Heart right ventricle (tissue), 16 donors: ENCODE measurements around the gene TAF1B. TPM values are rescaled to one million over a fixed set of nuclear protein-coding genes. Genes with fewer than 3 reads are reported as not detected.
"Not testable (repeated sequence)": the region's sequence is repeated elsewhere in the genome, so short reads cannot be mapped to it uniquely, and the experiment has no call there.

ENCODE experiments used
- ATAC-seq, 8 donors: fragments of 200-7000 bp; cut with Tn5 transposase; one replicate each; pipeline ENCODE4 v1.9.1; 2020; ENCODE audit warnings: mild to moderate bottlenecking in 8 of 8, moderate library complexity in 8 of 8, moderate number of reproducible peaks in 1 of 8
- DNase-seq, 2 donors: peaks; one replicate each; pipeline ENCODE4 v3.0.0-alpha.2; 2020
- H3K27ac ChIP-seq, 10 donors: fragments of 200-600 bp; sonication (generic) in 2 of 10; one replicate each; pipeline versions ENCODE4 v1.5.0 to v1.8.0; 2020 to 2022; ENCODE audit warnings: mild to moderate bottlenecking in 3 of 10
- H3K27me3 ChIP-seq, 7 donors: fragments of 200-600 bp; one replicate each; pipeline ENCODE4 v1.8.0; 2021 to 2022; ENCODE audit warnings: mild to moderate bottlenecking in 2 of 7
- H3K36me3 ChIP-seq, 9 donors: fragments of 200-600 bp; sonication (generic) in 1 of 9; one replicate each; pipeline versions ENCODE4 v1.5.0 to v1.8.0; 2020 to 2022; ENCODE audit warnings: mild to moderate bottlenecking in 2 of 9
- H3K4me1 ChIP-seq, 9 donors: fragments of 200-600 bp; sonication (generic) in 1 of 9; one replicate each; pipeline versions ENCODE4 v1.5.0 to v1.8.0; 2020 to 2022; ENCODE audit warnings: mild to moderate bottlenecking in 4 of 9
- H3K4me3 ChIP-seq, 10 donors: fragments of 200-600 bp; sonication (generic) in 2 of 10; one replicate each; pipeline versions ENCODE4 v1.5.0 to v1.8.0; 2020 to 2022; ENCODE audit warnings: mild to moderate bottlenecking in 7 of 10, moderate library complexity in 2 of 10
- H3K9me3 ChIP-seq, 11 donors: fragments of 200-600 bp in 10 of 11; sonication (generic) in 2 of 11; one replicate each; pipeline versions ENCODE4 v1.5.0 to v1.8.0; 2013 to 2022; ENCODE audit warnings: mild to moderate bottlenecking in 2 of 11, control low read depth in 1 of 11, moderate library complexity in 1 of 11
- CTCF ChIP-seq, 9 donors: fragments of 200-600 bp; sonication (generic) in 2 of 9; IDR thresholded peaks; one replicate each; pipeline versions ENCODE4 v1.5.0 to v1.8.0; 2021 to 2022; ENCODE audit warnings: antibody characterized with exemption in 9 of 9, mild to moderate bottlenecking in 5 of 9, moderate library complexity in 1 of 9
- WGBS, 2 donors: extraction: QIAGEN DNeasy Blood & Tissue Kit; methylation state at CpG; one replicate each; pipeline ENCODE4 v1.1.7; 2013; ENCODE audit warnings: inconsistent platforms in 1 of 2; 5-methylcytosine and 5-hydroxymethylcytosine counted together
- intact Hi-C, 10 donors: fragments of 100-400 bp; cut with DNase I; formaldehyde crosslinking; loops; one replicate each; pipeline versions ENCODE4 v1.11.1 to v1.14.2; 2022
- polyA plus RNA-seq, 2 donors: library from polyadenylated mRNA; stranded (reverse); fragments of 200-250 nt; gene quantifications; one replicate each; pipeline ENCODE4 v1.2.3, GENCODE V29; 2013
- total RNA-seq, 10 donors: library from RNA; stranded (reverse); fragmentation: NEBNext Ultra II Directional in 3 of 10; extraction: Animal tissue kit (Norgen Biotek cat#: 25700) in 3 of 10; gene quantifications; one replicate each; pipeline versions ENCODE4 v1.2.1 to v1.2.4, GENCODE V29; 2021 to 2023
- donor health status: Arrhythmogenic right ventricular cardiomyopathy.
- donor health status: ischemic (EF 13 %, LVEDD 7.1; RV severe dilation, severe dysfunction).
- donor health status: healthy with polysubstance abuse.
- donor health status: DM: no; HTN: yes; CAD: no.
- donor health status: DM: no; HTN: no; CAD: no.
- donor health status: ischemic (EF 25% LVEDD 6.9; RV normal size, moderate dysfunction).
- donor health status: ischemic (EF 25% LVEDD 5.7; RV mildly dilated, moderate dysfunction).
- donor health status: healthy.
- donor health status: DM: yes; HTN: yes; CAD: no.
- donor health status: Ischemic cardiomyopathy.
- donor health status: ischemic (EF 35%, LVEDD 5.7; RV mildly dilated, moderate dysfunction).
- donor health status: nonischemic (EF 11% LVEDD 7.7; RV severe dilation, severe dysfunction).
- donor health status: DM: yes; HTN: yes; CAD: no.
- donor health status: PGD.
- donor health status: ischemic (EF 29% LVEDD 5.4; RV normal size, mild dysfunction).
- donor health status: nonischemic (EF 23%, LVEDD 6.1; RV moderate dilation, normal function).

TAF1B gene
- total and polyA plus RNA-seq, 12 donors, result 1.8 to 7.9 (median 4.5) TPM

DNA sequence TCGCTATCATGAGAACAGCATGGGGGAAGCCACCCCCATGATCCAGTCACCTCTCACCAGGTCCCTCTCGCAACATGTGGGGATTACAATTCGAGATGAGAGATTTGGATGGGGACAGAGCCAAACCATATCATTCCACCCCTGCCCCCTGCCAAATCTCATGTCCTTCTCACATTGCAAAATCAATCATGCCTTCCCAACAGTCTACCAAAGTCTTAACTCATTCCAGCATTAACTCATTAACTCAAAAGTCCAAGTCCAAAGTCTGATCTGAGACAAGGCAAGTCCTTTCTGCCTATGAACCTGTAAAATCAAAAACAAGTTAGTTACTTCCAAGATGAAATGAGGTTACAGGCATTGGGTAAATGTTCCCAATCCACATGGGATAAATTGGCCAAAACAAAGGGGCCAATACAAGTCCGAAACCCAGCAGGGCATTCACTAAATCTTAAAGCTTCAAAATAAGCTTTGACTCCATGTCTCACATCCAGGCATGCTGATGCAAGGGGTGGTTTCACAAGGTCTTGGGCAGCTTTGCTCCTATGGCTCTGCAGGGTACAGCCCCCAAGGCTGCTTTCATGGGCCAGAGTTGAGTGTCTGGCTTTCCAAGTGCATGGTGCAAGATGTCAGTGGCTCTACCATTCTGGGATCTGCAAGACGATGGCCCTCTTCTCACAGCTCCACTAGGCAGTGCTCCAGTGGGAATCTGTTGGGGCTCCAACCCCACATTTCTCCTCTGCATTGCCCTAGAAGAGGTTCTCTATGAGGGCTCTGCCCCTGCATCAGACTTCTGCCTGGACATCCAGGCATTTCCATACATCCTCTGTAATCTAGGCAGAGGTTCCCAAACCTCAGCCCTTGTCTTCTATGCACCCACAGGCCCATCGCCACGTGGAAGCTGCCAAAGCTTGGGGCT, 14.8 kb downstream of the TAF1B start:
- ATAC-seq (no peak), DNase-seq (no peak)
- Histone ChIP-seq H3K36me3 (peaks cover 0 to 82% (median 38%) of the 10 kb centered on the region in 9 donors), H3K27ac (no peak overlapping the region), H3K27me3 (no peaks in the 10 kb centered on the region), H3K4me3 (no peak overlapping the region), H3K9me3 (peaks cover 0 to 20% (median 0%) of the 10 kb centered on the region in 11 donors), H3K4me1 (no peaks in the 10 kb centered on the region)
- WGBS, 2 donors, result 91 to 97% methylated on average over 7 of the region's 7 CpGs
- intact Hi-C loops, result no loop called here
- TF ChIP-seq CTCF (IDR thresholded peaks at IDR 0.05), result no peak

GRCh38 chr2:9858730-9859068, 15.4 kb downstream of the TAF1B start:
- Histone ChIP-seq H3K36me3 (peaks cover 0 to 75% (median 32%) of the 10 kb centered on the region in 9 donors), H3K9me3 (peaks cover 0 to 20% (median 0%) of the 10 kb centered on the region in 11 donors), H3K4me3 (no peak overlapping the region), H3K27ac (no peak overlapping the region), H3K4me1 (no peaks in the 10 kb centered on the region), H3K27me3 (no peaks in the 10 kb centered on the region)
- intact Hi-C loops, result no loop called here
- ATAC-seq (no peak), DNase-seq (no peak)
- 84 to 97% methylated on average over 5 of the region's 5 CpGs for WGBS, 2 donors
- no peak for TF ChIP-seq CTCF (IDR thresholded peaks at IDR 0.05)

DNA sequence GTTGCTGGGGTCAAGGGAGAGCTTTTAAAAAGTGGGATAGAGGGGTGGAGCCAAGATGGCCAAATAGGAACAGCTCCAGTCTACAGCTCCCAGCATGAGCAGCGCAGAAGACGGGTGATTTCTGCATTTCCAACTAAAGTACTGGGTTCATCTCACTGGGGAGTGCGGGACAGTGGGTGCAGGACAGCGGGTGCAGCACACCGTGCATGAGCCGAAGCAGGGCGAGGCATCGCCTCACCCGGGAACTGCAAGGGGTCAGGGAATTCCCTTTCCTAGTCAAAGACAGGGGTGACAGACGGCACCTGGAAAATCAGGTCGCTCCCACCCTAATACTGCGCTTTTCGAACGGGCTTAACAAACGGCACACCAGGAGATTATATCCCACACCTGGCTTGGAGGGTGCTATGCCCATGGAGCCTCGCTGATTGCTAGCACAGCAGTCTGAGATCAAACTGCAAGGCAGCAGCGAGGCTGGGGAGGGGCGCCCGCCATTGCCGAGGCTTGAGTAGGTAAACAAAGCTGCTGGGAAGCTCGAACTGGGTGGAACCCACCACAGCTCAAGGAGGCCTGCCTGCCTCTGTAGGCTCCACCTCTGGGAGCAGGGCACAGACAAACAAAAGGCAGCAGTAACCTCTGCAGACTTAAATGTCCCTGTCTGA, 17.8 kb downstream of the TAF1B start:
- WGBS, 2 donors, result 94 to 98% methylated on average over 21 of the region's 21 CpGs

GRCh38 chr2:9867881-9868280, 24.6 kb downstream of the TAF1B start:
- no peaks in the 10 kb centered on the region for H3K4me1 ChIP-seq
- no peak overlapping the region for H3K27ac ChIP-seq
- WGBS, 2 donors, result 84 to 92% methylated on average over 6 of the region's 6 CpGs
- H3K4me3 ChIP-seq, result no peak overlapping the region
- H3K36me3 ChIP-seq, result peaks cover 0 to 47% (median 0%) of the 10 kb centered on the region in 9 donors
- no peak for ATAC-seq
- no peak for TF ChIP-seq CTCF (IDR thresholded peaks at IDR 0.05)
- no peak for DNase-seq
- no peaks in the 10 kb centered on the region for H3K27me3 ChIP-seq
- H3K9me3 ChIP-seq, result peaks cover 0 to 2% (median 0%) of the 10 kb centered on the region in 11 donors
- intact Hi-C loops, result no loop called here

More for the DNA sequence above, 17.8 kb downstream of the TAF1B start:
- H3K27ac ChIP-seq, H3K4me3 ChIP-seq, ATAC-seq, H3K27me3 ChIP-seq, DNase-seq, H3K4me1 ChIP-seq, intact Hi-C loops: not testable (repeated sequence)
- Histone ChIP-seq H3K9me3 (peaks cover 0 to 20% (median 0%) of the 10 kb centered on the region in 11 donors), H3K36me3 (peaks cover 0 to 52% (median 17%) of the 10 kb centered on the region in 9 donors)
